Skin of body (tissue), 2 donors: ENCODE measurements around the gene CCDC47. TPM values are rescaled to one million over a fixed set of nuclear protein-coding genes. Genes with fewer than 3 reads are reported as not detected.
A peak's percentile ranks its signal among the peaks of the same experiment; 100 is the strongest.

Experiments
- DNase-seq: peaks from one replicate; lab custom pipeline; 2025; lab: John Stamatoyannopoulos, UW
- total RNA-seq: library from RNA; depleted of rRNA; stranded (reverse); fragments of >200 nt; gene quantifications from one replicate; pipeline ENCODE4 v1.2.3, GENCODE V29; 2014

Gene CCDC47
- total RNA-seq, 1 donor from 2014 or later = 67.2 TPM

DNA sequence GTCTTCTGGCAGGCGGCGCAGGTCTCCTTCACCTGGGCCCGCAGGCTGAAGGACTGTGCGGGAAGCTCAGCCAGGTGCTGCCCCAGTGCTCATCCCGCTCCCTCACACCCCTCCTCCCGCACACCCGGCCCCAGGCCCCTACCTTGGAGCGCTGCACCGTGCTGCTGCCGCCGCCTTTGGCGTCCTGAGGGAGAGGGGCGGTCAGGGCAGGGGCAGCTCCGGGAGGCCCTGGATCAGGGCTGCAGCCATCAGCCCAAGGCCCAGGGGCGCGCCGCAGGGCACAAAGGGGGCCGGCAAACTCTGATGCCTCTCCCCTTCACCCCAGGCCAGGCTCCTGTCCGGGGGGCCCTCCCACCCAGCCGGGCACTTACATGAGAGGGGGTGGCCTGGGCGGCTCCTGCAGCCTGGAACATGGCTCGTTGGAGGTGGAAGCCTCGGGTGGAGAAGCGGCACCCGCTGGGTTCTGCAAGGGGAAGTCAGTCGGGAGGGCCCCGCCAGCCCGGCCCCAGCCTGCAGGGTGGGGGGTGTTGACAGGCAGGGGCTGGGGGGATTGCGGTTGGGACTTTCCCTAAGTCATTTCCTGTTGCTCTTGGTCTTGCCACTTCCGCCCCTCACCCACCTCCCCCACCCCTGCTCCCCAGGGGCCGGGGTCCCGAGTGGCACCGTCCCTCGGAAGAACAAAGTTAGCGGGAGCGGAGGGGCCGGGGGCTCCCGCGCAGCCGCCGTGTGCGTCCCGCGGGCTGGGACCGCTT, 74.3 kb downstream of the CCDC47 start:
- DNase-seq = peak; percentile 25

GRCh38 chr17:63698381-63698885, 75.0 kb downstream of the CCDC47 start:
- DNase-seq = no peak

DNA sequence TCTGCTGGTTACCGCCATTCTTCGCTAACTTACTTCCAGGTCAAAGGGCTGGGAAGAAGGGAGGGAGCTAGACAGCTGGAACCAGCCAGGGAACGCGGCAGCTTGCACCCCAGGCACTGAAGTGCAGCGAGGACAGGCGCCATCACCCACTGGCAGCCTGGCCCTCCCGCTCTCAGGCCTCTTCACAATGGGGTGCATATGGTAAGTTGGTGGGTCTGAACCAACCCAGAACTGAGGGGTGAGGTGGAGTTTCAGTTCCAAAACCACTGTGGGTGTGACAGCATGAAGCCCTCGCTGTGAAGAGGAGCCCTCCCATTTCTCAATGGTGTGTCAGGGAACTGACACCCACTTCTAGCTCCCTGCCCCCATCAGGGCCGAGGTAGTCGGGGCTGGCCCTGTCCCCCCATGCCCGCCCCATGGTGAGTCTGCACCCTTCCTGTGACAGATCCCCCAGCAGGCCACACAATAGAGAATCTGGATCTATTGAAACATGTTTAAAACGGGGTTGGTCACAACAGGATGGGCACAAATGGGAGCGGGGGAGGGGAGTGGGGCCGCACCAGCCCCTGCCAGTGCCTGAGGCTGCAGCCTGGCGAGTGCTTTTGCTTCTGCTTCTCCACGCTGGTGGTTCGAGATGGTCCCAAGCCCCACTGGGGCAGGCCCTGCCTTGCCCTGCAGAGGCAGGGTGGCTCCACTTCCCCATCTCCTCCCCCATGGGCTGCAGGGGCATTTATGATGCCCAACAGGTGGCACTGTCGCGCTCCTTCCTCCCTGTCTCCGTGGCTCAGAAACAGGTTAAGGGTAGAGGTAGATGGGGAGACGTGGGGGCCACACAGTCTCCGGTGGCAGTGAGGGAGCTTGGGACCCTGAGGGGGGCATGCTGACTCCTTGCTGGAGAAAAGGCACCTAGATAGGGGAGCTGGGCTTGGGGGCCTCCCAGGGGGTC, 75.8 kb downstream of the CCDC47 start:
- DNase-seq = no peak

DNA sequence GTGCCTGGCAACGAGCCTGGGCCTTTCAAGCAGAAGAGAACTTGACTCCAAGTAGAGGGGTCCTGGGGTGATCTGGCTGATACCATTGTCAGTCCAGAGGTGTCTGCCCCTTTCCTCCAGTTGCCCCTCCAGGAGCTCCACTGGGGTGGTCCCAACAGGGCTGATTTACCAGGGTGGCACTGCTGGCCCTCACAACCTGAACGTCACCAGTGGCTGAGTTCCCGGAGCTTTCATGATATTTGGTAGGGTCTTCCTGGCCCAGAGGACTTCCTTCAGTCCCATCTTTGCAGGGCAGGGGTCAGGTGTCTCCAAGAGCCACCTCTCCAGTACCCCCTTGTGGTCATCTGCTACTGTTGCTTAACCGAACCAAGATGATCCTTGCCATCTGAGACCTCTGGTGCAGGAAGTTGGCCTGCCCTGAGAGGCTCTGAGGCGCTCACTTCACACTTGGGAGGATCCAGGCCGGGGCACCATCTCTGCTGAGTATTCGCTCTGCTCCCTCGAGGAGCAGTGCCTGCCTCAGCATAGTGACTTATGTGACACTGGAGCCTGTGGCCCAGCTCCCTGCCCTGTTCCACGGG, 76.9 kb downstream of the CCDC47 start:
- no peak for DNase-seq

GRCh38 chr17:63695889-63696288, 77.5 kb downstream of the CCDC47 start:
- DNase-seq = no peak

Other genes with a start within 250 kb of the CCDC47 start
- gene DCAF7, start 223.1 kb downstream of the CCDC47 start, total RNA-seq = 17.3 TPM
- 7.4 TPM for gene TACO1, start 172.7 kb downstream of the CCDC47 start, total RNA-seq
- 24.6 TPM for gene MAP3K3, start 151.2 kb downstream of the CCDC47 start, total RNA-seq
- gene LIMD2, start 73.5 kb downstream of the CCDC47 start, total RNA-seq = 9.5 TPM
- gene STRADA, start 31.8 kb downstream of the CCDC47 start, total RNA-seq = 28.1 TPM
- gene DDX42, start 573 bp upstream of the CCDC47 start, total RNA-seq = 124 TPM
- gene PSMC5, start 53.8 kb upstream of the CCDC47 start, total RNA-seq = 48.3 TPM
- 33.0 TPM for gene FTSJ3, start 54.1 kb upstream of the CCDC47 start, total RNA-seq
- gene SMARCD2, start 69.1 kb upstream of the CCDC47 start, total RNA-seq = 83.5 TPM
- gene CSH2, start 100.1 kb upstream of the CCDC47 start, total RNA-seq = not detected
- gene GH2, start 108.3 kb upstream of the CCDC47 start, total RNA-seq = not detected
- gene CSH1, start 123.0 kb upstream of the CCDC47 start, total RNA-seq = not detected
- gene CSHL1, start 137.7 kb upstream of the CCDC47 start, total RNA-seq = not detected
- not detected for gene GH1, start 145.2 kb upstream of the CCDC47 start, total RNA-seq
- 2.2 TPM for gene CD79B, start 158.7 kb upstream of the CCDC47 start, total RNA-seq
- 5.2 TPM for gene SCN4A, start 199.3 kb upstream of the CCDC47 start, total RNA-seq
- gene PRR29, start 224.8 kb upstream of the CCDC47 start, total RNA-seq = not detected
- 18.6 TPM for gene ICAM2, start 247.0 kb upstream of the CCDC47 start, total RNA-seq